ENCODE measurements around the gene PCSK2.

GRCh38 chr20:17470521-17470920 is 243.7 kb downstream of the PCSK2 start:
- no peak for TF ChIP-seq POLR2AphosphoS5 (IDR thresholded peaks at IDR 0.05; ENCODE audit: low read depth, low read length)
- TF ChIP-seq POLR2A (IDR thresholded peaks at IDR 0.05; ENCODE audit: low read depth, low read length) = no peak
- no peak for TF ChIP-seq TAF1 (IDR thresholded peaks at IDR 0.05; ENCODE audit: low read depth, low read length)

All from GM12891 (cell line).